Ishikawa (cell line): ENCODE results near the gene IDI2.
A peak's percentile ranks its signal among the peaks of the same experiment; 100 is the strongest.

Source experiments
- CEBPB ChIP-seq: IDR thresholded peaks from 2 replicates; pipeline ENCODE4 v1.6.1; 2012
- CREB1 ChIP-seq: IDR thresholded peaks from 2 replicates; pipeline ENCODE4 v1.6.1; 2012; ENCODE audit warnings: low read depth
- EGR1 ChIP-seq: IDR thresholded peaks from 2 replicates; pipeline ENCODE4 v1.6.1; 2012
- EP300 ChIP-seq: IDR thresholded peaks from 2 replicates; pipeline ENCODE4 v1.6.1; 2012; ENCODE audit warnings: borderline replicate concordance
- FOXM1 ChIP-seq: IDR thresholded peaks from 2 replicates; pipeline ENCODE4 v1.6.1; 2012; ENCODE audit warnings: low read depth, borderline replicate concordance
- MAX ChIP-seq: IDR thresholded peaks from 2 replicates; pipeline ENCODE4 v1.6.1; 2012
- NFIC ChIP-seq: IDR thresholded peaks from 2 replicates; pipeline ENCODE4 v1.6.1; 2012
- RAD21 ChIP-seq: IDR thresholded peaks from 2 replicates; pipeline ENCODE4 v1.6.1; 2012; ENCODE audit warnings: low read depth
- TAF1 ChIP-seq: IDR thresholded peaks from 2 replicates; pipeline ENCODE4 v1.6.1; 2012; ENCODE audit warnings: low read depth, mild to moderate bottlenecking
- TCF12 ChIP-seq: IDR thresholded peaks from 2 replicates; pipeline ENCODE4 v1.6.1; 2012; ENCODE audit warnings: low read depth
- TEAD4 ChIP-seq: IDR thresholded peaks from 2 replicates; pipeline ENCODE4 v1.6.1; 2012
- USF1 ChIP-seq: IDR thresholded peaks from 2 replicates; pipeline ENCODE4 v1.6.1; 2012
- YY1 ChIP-seq: IDR thresholded peaks from 2 replicates; pipeline ENCODE4 v1.6.1; 2012; ENCODE audit warnings: low read depth
- ZBTB7A ChIP-seq: IDR thresholded peaks from 2 replicates; pipeline ENCODE4 v1.6.1; 2012; ENCODE audit warnings: low read depth
- TF ChIP-seq, protein P1 (sequence below): IDR thresholded peaks from 2 replicates; pipeline ENCODE4 v1.6.1; 2012; ENCODE audit warnings: low read depth, mild to moderate bottlenecking

The IDI2 gene

GRCh38 chr10:988667-989545 is 36.8 kb downstream of the IDI2 start:
- TF ChIP-seq USF1 (no peak), EP300 (no peak), TAF1 (no peak), ZBTB7A (no peak), NFIC (no peak), MAX (no peak), EGR1 (no peak), CREB1 (no peak), TCF12 (no peak), FOXM1 (no peak), RAD21 (no peak)
- TF ChIP-seq, protein P1, sequence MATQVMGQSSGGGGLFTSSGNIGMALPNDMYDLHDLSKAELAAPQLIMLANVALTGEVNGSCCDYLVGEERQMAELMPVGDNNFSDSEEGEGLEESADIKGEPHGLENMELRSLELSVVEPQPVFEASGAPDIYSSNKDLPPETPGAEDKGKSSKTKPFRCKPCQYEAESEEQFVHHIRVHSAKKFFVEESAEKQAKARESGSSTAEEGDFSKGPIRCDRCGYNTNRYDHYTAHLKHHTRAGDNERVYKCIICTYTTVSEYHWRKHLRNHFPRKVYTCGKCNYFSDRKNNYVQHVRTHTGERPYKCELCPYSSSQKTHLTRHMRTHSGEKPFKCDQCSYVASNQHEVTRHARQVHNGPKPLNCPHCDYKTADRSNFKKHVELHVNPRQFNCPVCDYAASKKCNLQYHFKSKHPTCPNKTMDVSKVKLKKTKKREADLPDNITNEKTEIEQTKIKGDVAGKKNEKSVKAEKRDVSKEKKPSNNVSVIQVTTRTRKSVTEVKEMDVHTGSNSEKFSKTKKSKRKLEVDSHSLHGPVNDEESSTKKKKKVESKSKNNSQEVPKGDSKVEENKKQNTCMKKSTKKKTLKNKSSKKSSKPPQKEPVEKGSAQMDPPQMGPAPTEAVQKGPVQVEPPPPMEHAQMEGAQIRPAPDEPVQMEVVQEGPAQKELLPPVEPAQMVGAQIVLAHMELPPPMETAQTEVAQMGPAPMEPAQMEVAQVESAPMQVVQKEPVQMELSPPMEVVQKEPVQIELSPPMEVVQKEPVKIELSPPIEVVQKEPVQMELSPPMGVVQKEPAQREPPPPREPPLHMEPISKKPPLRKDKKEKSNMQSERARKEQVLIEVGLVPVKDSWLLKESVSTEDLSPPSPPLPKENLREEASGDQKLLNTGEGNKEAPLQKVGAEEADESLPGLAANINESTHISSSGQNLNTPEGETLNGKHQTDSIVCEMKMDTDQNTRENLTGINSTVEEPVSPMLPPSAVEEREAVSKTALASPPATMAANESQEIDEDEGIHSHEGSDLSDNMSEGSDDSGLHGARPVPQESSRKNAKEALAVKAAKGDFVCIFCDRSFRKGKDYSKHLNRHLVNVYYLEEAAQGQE = no peak

DNA sequence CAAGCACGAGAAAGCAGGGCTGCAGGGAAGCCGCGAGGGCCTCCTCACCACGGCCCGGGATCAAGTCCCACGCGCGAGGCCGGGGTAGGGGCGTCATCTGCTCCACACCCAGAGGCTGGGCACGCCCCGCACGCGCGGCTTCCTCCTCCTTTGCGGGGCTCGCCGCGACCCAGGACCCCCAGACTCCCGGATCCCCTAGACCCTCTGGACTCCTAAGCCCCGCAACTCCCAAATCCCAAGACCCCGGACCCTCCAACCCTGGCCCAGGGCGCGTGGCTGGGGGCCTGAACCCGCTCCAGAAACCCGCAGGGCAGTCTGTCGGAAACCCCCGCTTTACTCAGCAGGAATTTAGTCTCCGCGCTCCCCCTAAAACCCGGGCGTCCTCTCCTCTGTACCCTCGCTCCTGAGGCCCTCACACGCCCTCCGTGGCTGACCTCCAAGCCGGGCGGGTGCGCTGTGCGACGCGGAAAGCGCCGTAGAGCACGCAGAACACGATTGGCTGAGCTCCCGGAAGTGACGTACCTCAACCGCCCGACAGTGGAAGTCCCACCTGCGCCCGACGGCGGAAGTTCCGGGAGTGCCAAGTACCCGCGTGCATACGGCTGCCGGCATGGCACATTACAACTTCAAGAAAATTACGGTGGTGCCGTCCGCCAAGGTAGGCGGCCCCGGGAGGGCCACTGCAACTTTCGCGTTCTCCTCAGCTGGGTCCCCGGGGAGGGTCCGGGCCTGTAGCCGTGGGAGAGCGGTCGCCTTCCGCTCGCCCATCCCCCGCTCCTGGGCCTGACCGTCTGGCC is 37.6 kb downstream of the IDI2 start, which contains the start of gene GTPBP4:
GTPBP4 (plus strand) TSS at position 565 of the 797 bp plus-strand sequence; CDS start at position 611, 46 bp downstream.
- TF ChIP-seq EP300 = no peak
- no peak for TF ChIP-seq RAD21
- TF ChIP-seq EGR1 = no peak
- TF ChIP-seq TAF1 = peak; percentile 67
- peak; percentile 89 for TF ChIP-seq ZBTB7A
- no peak for TF ChIP-seq USF1
- TF ChIP-seq, protein P1 = no peak
- 0 out of 2 replicates have a peak, but pooled peaks have one; percentile 54 for TF ChIP-seq YY1
- TF ChIP-seq TEAD4 = peak; percentile 6; the same call in 1 of the 2 replicates
- 0 out of 2 replicates have a peak, but pooled peaks have one; percentile 24 for TF ChIP-seq TCF12
- 0 out of 2 replicates have a peak, but pooled peaks have one; percentile 1 for TF ChIP-seq FOXM1
- peak; percentile 91 for TF ChIP-seq MAX
- peak; percentile 65; the same call in 1 of the 2 replicates for TF ChIP-seq NFIC
- TF ChIP-seq CEBPB = no peak
- TF ChIP-seq CREB1 = peak; percentile 86

- TF ChIP-seq YY1 (no peak), ZBTB7A (no peak), MAX (no peak), NFIC (no peak), CEBPB (no peak)
Measured at GRCh38 chr10:987620-987869, 38.1 kb downstream of the IDI2 start.

DNA sequence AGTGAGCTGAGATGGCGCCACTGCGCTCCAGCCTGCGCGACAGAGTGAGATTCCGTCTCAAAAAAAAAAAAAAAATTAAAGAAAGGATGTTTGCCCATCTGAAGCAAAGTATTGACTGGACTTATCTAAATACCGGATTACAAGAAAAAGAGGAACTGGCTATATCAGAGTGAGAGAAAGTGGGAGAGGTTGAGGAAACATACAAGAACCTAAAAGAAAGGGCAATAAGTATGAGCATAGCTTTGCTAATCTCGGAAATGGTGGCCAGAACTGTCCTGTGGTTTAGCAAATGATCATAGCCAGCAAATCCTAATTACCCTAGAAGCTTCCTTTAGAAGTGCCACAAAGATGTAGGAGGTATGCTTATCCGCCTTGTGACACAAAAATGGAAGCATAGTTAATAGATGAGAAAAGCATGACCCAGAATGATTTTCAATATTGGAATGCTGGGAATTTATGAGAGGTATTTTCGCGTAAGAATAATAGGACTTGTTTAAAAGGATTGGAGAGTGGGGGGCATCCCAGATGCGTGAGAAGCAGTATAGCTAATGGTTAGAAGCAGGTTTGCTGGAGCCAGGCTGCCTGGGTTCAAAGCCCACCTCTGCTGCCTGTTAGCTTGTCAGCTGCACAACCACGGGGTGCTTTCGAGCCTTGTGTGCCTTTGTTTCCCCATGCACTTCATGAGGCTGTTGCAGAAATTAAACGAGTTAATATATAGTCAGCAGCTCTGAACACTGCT is 38.6 kb downstream of the IDI2 start:
- TF ChIP-seq FOXM1 (no peak), TEAD4 (no peak)
